Activated naive CD4-positive, alpha-beta T cell treated with anti-CD3 and anti-CD28 coated beads, Interleukin-2, amount 50 U/mL, for 72 hours (primary cell): ENCODE data around the gene ENO1. TPM values are rescaled to one million over a fixed set of nuclear protein-coding genes. Genes with fewer than 3 reads are reported as not detected.
"Not testable (repeated sequence)": the region's sequence is repeated elsewhere in the genome, so short reads cannot be mapped to it uniquely, and the experiment has no call there.

ENCODE experiments used
- ATAC-seq, 2 donors: fragments of 150-1000 bp; cut with Tn5 transposase; 2 replicates each; pipeline ENCODE4 v1.10.0; 2021; ENCODE audit warnings: mild to moderate bottlenecking in 2 of 2, moderate library complexity in 2 of 2
- DNase-seq, 2 donors: peaks; one replicate each; pipeline ENCODE4 v3.0.0; 2021 to 2022; ENCODE audit warnings: low spot score in 2 of 2
- H3K27ac Mint-ChIP-seq, 2 donors: one replicate each; pipeline ENCODE4 v1.8.0; 2022; ENCODE audit warnings: mild to moderate bottlenecking in 2 of 2, mixed read lengths in 2 of 2
- H3K36me3 Mint-ChIP-seq, 2 donors: one replicate each; pipeline ENCODE4 v1.8.0; 2022; ENCODE audit warnings: mixed read lengths in 2 of 2
- H3K9me3 Mint-ChIP-seq, 2 donors: one replicate each; pipeline ENCODE4 v1.8.0; 2022; ENCODE audit warnings: mixed read lengths in 2 of 2
- total RNA-seq, 2 donors: library from RNA; stranded (reverse); gene quantifications; one replicate each; pipeline ENCODE4 v1.2.3, GENCODE V29; 2022

The ENO1 gene
- 1,000 to 10,000 TPM; 1,473 to 3,739 TPM for total RNA-seq

DNA sequence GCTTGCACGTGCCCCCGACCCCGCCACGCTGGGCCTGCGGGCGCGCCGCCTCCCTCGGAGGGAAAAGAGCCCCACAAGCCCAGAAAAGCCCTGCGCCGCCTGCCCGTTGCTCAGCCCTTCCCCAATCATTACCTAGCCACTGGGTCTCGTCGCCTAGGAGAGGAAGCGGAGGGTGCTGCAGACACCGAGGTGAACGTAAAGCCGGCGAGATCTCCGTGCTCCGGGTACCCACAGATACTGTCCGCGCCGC is at the start of gene ENO1:
Gene ENO1, minus strand, starts transcription at position 239 of the 250 bp plus-strand sequence. CDS start 3,778 bp downstream, outside the sequence.
- DNase-seq (no peak), ATAC-seq (no peak)
- H3K9me3 Mint-ChIP-seq = no peaks in the 10 kb centered on the region
- H3K36me3 Mint-ChIP-seq = peaks cover 53 to 54% of the 10 kb centered on the region in 2 donors
- peak within 1 kb of the TSS; percentile 99 to 100 for H3K27ac Mint-ChIP-seq

DNA sequence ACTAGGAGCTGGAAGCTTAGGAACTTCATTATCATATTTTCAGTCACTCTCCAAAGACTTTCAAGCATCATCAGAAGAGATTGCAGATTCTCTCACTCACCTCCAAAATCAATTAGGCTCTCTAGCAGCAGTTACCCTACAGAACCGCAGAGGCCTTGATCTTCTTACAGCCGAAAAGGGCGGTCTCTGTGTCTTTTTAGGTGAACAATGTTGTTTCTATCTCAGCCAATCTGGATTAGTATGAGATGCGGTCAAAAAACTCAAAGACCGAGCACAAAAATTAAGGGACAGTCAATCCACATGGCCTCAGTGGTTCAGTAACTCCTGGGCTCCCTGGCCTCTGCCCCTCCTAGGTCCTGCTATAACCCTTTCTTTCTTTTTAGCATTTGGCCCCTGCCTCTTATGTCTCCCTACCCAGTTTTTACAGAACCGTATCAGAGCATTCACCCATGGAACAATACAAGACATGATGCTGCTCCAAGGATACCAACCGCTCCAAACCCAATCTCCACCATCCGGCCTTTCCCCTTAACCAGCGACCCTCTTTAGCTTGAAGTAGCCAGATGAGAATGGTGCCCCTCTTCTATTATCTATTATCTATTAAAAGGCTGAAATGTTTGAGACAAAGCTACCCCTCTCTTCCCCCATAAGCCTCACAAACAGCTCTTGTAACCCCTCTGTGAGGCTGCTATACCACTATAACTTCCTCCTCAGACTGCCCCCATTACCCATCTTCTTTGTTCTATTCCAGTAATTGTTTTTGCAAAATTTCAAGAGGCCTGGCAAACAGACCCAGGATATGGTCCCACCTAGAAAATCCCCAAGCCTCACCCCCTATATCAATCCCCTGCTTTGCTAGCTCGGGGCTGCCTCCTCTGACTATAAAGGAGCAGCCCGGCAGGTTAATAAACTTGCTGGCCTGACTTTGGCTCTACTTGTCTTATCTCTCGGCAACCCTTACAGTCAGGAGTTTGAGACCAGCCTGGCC is 48.5 kb upstream of the ENO1 start:
- Mint-ChIP-seq H3K36me3 (peaks cover 0 to 7% of the 10 kb centered on the region in 2 donors), H3K9me3 (peaks cover 0 to 4% of the 10 kb centered on the region in 2 donors), H3K27ac (no peak overlapping the region)
- ATAC-seq (peak in 1 of 2 donors; percentile 60), DNase-seq (no peak)

DNA sequence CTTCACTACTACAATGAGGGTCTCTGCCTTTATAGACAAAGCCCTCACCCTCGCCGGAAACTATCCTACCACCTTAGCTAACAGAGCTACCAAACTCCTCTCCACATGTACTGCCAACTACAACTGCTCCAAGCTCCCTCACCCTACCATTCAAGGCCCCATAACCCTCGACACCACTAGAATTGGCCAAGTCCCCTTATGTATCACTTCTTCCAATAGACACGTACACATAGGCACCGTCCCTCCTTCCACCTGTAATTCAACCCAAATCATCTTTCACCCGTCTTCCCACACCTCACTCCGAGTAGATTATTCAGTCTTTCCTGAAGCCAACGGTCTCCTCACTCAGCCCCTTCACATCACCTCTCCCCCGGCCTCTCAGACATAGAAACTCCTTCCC is 47.5 kb upstream of the ENO1 start:
- ATAC-seq = peak in 1 of 2 donors; percentile 30
- no peak overlapping the region for H3K27ac Mint-ChIP-seq
- no peak for DNase-seq
- H3K36me3 Mint-ChIP-seq = peaks cover 0 to 17% of the 10 kb centered on the region in 2 donors
- peaks cover 5 to 13% of the 10 kb centered on the region in 2 donors for H3K9me3 Mint-ChIP-seq

DNA sequence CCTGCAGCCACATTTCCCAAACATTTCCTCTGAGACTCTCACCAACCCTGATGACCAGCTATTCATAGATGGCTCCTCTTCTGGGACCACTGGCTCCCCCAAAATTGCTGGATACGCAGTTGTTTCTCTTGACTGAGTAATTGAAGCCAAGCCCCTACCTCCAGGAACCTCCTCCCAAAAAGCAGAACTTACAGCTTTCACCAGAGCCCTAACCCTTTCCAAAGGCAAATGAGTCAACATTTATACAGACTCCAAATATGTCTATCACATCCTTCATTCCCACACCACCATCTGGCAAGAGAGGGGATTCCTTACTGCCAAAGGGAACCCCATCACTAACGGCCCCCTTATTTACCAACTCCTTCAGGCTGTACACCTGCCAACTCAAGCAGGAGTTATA is 46.9 kb upstream of the ENO1 start:
- DNase-seq (no peak), ATAC-seq (no peak)
- Mint-ChIP-seq H3K36me3 (peaks cover 0 to 17% of the 10 kb centered on the region in 2 donors), H3K27ac (no peak overlapping the region), H3K9me3 (peaks cover 5 to 14% of the 10 kb centered on the region in 2 donors)

DNA sequence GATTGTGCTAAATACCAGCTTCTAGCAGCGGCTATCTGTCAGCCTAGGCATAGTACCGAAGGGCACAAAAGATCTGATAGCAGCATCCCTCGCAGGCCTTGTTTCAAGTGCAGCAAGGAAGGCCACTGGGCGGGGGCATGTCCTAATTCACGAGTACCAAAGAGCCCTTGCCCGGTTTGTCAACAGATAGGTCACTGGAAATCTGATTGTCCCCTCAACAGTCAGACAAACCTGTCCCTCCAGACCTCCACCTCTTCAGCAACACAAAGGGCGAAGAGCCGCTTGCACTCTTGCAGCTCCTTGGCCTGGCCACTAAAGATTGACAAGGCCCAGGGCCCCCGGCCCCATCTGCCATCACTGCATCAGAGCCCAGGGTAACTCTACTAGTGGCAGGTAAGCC is 44.5 kb upstream of the ENO1 start:
- no peak for ATAC-seq
- no peak overlapping the region for H3K27ac Mint-ChIP-seq
- DNase-seq = no peak
- H3K36me3 Mint-ChIP-seq = peaks cover 0 to 17% of the 10 kb centered on the region in 2 donors
- peaks cover 5 to 14% of the 10 kb centered on the region in 2 donors for H3K9me3 Mint-ChIP-seq

DNA sequence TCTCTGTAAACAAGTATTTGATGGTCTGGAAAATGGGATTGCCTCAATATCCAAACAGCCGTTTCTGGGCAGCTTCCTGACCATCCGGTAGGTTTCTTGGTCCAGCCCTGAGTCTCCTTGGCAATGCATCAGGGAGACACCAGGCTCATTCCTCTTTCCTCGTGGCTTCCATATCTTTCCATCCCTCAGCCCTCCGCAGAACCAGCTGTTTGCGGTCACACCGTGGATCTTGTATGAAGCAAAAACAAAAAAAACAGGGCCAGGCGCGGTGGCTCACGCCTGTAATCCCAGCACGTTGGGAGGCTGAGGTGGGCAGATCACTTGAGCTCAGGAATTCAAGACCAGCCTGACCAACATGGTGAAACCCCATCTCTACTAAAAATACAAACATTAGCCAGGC is 39.0 kb upstream of the ENO1 start:
- ATAC-seq, DNase-seq: not testable (repeated sequence)
- Mint-ChIP-seq H3K9me3 (peaks cover 5 to 14% of the 10 kb centered on the region in 2 donors), H3K27ac (peak overlapping the region in 1 of 2 donors; percentile 80), H3K36me3 (peaks cover 0 to 16% of the 10 kb centered on the region in 2 donors)

DNA sequence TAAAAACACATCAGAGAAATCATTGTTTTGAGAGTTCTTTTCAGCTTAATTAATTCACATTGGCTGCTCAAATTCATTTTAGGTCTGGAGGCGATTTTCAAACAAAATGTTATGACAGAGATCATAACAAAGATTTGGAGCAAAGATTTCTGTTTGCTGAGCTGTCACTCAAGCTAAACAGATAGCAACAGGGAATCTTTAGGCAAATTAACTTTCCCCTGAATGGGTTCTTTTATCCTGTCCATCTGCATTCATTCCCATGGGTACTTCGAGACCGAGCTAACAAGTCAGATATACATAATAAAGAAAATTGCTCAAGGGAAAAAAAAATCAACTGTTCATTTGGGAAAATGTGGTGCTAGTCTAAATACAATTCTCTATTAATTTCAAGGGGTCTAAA is 37.0 kb upstream of the ENO1 start:
- no peak for ATAC-seq
- Mint-ChIP-seq H3K27ac (no peak overlapping the region), H3K36me3 (no peaks in the 10 kb centered on the region), H3K9me3 (no peaks in the 10 kb centered on the region)
- DNase-seq = no peak

DNA sequence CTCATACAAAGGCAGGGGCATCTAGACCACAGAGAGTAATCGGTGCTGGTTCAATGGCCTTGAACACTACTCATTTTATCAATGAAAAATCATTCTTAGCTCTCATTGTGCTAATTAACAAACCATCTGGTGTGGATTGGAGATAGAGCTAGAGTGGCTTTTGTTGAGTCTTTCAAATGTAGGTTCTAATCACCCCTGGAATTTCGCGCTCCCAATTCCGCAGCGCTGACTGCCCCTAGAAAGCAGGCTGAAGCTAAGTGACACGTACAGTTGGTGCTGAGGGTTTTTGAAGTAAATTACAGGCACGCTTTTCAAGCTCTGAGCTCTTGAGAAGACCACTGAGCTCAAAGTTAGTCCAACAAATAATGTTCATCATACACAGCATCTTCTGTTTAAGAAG is 36.0 kb upstream of the ENO1 start:
- Mint-ChIP-seq H3K36me3 (no peaks in the 10 kb centered on the region), H3K9me3 (no peaks in the 10 kb centered on the region), H3K27ac (no peak overlapping the region)
- DNase-seq (no peak), ATAC-seq (no peak)

DNA sequence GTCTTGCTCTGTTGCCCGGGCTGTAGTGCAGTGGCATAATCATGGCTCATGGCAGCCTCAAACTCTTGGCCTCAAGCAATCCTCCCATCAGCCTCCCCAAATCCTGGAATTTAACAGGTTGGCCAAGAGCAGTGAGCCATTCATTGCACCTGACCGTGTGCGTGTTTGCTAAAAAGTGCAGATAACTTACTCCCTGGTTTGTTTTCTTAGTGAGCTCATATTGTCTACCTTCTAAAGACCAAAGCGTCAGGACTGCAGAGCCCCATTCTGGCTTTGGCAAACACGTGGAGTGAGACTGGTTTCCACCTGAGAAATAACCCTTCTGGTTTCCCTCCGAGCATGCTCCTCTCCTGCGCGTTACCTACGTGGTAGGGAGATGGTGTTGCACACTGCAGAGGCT is 35.0 kb upstream of the ENO1 start:
- no peak for DNase-seq
- no peak for ATAC-seq
- Mint-ChIP-seq H3K9me3 (no peaks in the 10 kb centered on the region), H3K36me3 (no peaks in the 10 kb centered on the region), H3K27ac (no peak overlapping the region)

DNA sequence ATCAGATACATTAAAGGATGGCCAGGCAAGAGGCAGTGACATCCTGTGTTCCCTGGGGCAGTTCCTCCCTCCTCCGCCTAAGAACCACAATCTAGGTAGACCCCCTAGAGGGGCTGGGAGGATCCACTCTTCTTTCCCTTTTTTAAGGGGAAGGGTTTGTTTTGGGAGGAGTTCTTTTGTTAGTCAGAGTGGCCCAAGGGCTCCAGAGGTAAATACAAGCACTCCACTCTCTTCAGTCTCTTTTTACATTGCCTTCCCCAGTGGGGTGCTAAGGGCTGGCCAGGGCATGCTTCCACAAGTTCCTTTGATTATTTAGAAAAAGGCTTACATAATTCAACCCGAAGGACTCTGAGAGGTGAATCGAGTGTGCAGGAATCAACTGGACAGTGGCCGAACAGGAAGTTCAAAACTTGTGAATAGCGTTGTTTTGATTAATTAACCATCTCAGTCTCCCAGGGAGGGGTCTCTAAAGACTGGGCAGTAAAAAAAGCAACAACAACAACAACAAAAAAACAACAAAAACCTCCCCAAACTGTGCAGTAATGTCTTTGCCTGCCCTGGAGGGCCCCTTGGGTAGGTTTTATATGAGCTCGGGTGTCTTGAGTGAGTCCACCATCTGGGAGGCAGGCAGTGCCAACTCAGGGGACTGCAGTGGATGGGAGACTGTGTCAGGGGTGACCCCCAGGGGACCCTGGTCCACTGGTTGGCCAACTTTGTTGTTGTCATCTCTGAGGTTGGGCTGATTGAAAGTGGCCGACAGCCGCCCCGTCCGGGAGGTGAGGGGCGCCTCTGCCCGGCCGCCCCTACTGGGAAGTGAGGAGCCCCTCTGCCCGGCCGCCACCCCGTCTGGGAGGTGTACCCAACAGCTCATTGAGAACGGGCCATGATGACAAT is 33.2 kb upstream of the ENO1 start:
- ATAC-seq (no peak), DNase-seq (no peak)

DNA sequence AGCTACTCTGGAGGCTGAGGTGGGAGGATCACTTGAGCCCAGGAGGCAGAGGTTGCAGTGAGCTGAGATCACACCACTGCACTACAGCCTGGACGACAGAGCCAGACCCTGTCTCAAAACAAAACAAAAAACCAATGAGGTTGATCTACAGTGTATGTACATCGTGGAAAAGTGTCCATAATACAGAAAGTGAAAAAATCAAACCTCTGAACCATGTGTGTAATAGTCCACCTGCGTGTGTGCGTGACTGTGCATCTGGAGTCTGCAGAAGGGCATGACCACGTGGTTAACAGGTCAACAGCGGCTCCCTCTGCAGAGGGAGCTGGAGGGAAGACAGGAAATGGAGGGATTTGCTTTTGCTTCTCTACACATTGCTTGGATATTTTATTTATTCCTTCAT is 32.4 kb upstream of the ENO1 start:
- Mint-ChIP-seq H3K9me3 (no peaks in the 10 kb centered on the region), H3K27ac (no peak overlapping the region), H3K36me3 (no peaks in the 10 kb centered on the region)
- DNase-seq (no peak), ATAC-seq (peak; percentile 24 to 65)

More for the DNA sequence above, 33.2 kb upstream of the ENO1 start:
- H3K9me3 Mint-ChIP-seq = no peaks in the 10 kb centered on the region
- no peak overlapping the region for H3K27ac Mint-ChIP-seq
- H3K36me3 Mint-ChIP-seq = no peaks in the 10 kb centered on the region

DNA sequence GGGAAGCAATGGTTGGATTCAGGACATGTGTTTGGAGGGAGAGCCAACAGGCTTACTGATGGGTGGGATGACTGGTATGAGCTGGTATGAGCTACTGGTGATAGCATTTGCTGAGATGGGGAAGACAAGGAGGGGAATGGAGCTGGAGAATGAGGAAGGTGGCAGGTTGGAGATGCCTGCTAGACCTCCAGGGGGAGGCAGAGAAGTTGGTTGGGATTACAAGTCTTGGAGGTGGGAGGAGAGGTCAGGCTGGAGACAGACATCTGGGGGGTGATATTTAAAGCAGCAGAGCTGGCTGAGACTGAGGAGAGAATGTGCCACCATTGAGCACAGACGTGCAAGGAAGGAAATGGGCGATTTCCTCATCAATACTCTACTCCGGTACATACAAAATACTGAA is 31.8 kb upstream of the ENO1 start:
- H3K36me3 Mint-ChIP-seq = no peaks in the 10 kb centered on the region
- ATAC-seq (no peak), DNase-seq (no peak)
- no peaks in the 10 kb centered on the region for H3K9me3 Mint-ChIP-seq
- no peak overlapping the region for H3K27ac Mint-ChIP-seq

DNA sequence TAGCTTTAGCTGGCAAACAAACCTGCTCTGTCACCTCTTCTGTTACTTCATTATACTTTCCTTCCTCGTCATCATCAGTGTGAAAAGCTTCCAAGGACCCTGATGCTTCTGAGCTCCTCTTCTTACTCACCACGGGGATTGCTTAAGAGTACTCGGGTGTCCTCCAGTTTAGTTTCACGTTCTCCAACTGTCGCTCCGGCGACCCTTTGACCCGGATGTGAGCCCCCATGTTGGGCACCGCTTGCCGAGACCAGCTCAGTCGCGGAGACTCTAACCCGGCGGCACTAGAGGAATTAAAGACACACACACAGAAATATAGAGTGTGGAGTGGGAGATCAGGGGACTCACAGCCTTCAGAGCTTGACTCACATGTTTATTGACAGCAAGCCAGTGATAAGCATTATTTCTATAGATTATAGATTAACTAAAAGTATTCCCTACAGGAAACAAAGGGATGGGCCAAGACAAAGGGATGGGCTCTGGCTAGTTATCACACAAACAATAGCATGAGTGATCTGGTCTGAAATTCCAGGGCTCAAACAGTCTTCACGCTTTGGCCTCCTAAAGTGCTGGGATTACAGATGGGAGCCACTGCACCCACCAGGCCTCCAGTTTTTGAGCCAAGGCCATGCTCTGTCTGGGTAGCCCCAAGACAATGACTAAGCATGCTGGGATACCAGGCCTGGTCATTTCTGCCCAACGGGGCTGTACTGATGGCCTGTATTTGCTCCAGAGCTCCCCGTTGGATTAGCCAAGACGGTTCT is 30.1 kb upstream of the ENO1 start:
- H3K27ac Mint-ChIP-seq = peak overlapping the region in 1 of 2 donors; percentile 3
- ATAC-seq = no peak
- H3K36me3 Mint-ChIP-seq = no peaks in the 10 kb centered on the region
- no peak for DNase-seq
- H3K9me3 Mint-ChIP-seq = no peaks in the 10 kb centered on the region

DNA sequence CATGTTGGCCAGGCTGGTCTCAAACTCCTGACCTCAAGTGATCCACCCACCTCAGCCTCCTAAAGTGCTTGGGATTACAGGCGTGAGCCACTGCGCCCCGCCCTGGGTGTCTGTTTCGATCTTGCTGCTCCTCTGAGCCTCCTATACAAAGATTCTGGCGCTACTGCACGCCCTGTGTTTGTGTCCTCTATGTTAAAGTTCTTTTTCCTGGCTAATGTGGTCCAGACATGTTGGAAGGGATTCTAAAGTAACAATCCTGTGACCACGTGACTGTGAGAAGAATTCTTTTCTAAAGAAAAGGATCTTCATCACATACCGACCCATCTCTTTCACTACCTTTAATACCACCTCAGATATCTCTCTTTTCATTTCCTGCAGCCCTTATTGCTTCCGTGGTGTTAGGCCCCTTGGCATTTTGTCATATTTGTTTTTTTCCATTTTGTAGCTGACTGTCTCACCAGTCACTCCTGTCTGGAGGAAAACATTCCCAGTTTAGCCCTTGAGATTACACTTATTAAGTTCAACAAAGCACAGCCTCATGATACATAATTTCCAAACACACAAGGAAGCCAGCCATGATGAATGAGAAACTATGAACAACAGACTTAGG is 27.2 kb upstream of the ENO1 start:
- ATAC-seq (no peak), DNase-seq (no peak)
- H3K27ac Mint-ChIP-seq = peak overlapping the region; percentile 31 to 75
- H3K9me3 Mint-ChIP-seq = no peaks in the 10 kb centered on the region
- H3K36me3 Mint-ChIP-seq = peaks cover 0 to 10% of the 10 kb centered on the region in 2 donors

DNA sequence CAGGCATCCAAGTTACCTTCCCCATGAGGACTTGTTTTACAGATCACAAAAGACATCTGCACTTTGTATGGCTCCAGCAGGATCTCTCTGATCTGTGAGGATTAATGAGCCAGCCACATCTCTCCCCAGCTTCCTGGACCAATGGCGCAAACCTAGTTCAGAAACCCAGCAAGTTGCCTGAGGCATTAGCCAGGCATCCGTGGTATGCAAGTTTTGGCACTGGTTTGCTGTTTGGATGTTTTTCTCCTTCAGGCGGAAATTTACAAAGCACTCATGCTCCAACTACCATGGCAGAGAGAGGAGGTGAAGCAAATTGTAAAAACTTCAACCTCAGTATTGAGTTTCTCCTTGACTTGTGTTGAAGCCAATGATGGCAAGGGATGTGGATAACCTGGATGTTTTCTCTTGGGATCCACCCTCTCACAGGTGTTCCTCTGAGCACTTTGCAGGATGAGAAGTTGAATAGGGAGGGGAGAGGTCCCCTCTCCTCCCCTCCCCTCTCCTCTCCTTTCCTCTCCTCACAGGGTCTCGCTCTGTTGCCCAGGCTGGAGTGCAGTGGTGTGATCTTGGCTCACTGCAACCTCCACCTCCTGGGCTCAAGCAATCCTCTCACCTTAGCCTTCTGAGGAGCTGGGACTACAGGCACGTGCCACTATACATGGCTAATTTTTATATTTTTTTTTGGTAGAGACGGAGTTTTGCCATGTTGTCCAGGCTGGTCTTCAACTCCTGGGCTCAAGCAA is 25.6 kb upstream of the ENO1 start:
- H3K27ac Mint-ChIP-seq = peak overlapping the region in 1 of 2 donors; percentile 58

More for the DNA sequence above, 25.6 kb upstream of the ENO1 start:
- peaks cover 0 to 2% of the 10 kb centered on the region in 2 donors for H3K9me3 Mint-ChIP-seq
- ATAC-seq (no peak), DNase-seq (no peak)
- peaks cover 5 to 26% of the 10 kb centered on the region in 2 donors for H3K36me3 Mint-ChIP-seq
